Fibroblast of lung (primary cell): Measurements from ENCODE around the gene SLC66A1.
"Not testable (repeated sequence)": the region's sequence is repeated elsewhere in the genome, so short reads cannot be mapped to it uniquely, and the experiment has no call there.

ENCODE experiments used
- CTCF ChIP-seq, 2 donors: IDR thresholded peaks in 1 of 2; conservative IDR thresholded peaks in 1 of 2; 1 replicate in 1 of 2; 2 replicates in 1 of 2; pipeline ENCODE4 v1.5.1; 2011 to 2012; ENCODE audit warnings: low read length in 2 of 2, control low read depth in 1 of 2, inconsistent platforms in 1 of 2, low read depth in 1 of 2, mild to moderate bottlenecking in 1 of 2
- EZH2 ChIP-seq: IDR thresholded peaks from 2 replicates; pipeline ENCODE4 v1.5.1; 2012; ENCODE audit warnings: low read length, control low read depth, mild to moderate bottlenecking; ENCODE audit errors: missing control alignments

GRCh38 chr1:19273844-19274531 is 38.1 kb upstream of the SLC66A1 start:
- TF ChIP-seq CTCF (conservative IDR thresholded peaks at IDR 0.05 in 1 of 2, IDR thresholded peaks at IDR 0.05 in 1 of 2; ENCODE audit: low read depth in 1 of 2, low read length in 2 of 2); EZH2: not testable (repeated sequence)
